CD1c-positive myeloid dendritic cell (primary cell): ENCODE measurements around the gene GAL3ST1.
"Not testable (repeated sequence)": the region's sequence is repeated elsewhere in the genome, so short reads cannot be mapped to it uniquely, and the experiment has no call there.

Experiments used
- DNase-seq: peaks from one replicate; pipeline ENCODE4 v3.0.0-alpha.2; 2016; ENCODE audit errors: extremely low spot score

Gene GAL3ST1

GRCh38 chr22:30596886-30597285 is 22.4 kb upstream of the GAL3ST1 start:
- no peak for DNase-seq

- DNase-seq, result no peak
Observed at GRCh38 chr22:30596199-30596598, 21.7 kb upstream of the GAL3ST1 start.

- DNase-seq, result not testable (repeated sequence)
Observed at GRCh38 chr22:30592360-30592713, 17.9 kb upstream of the GAL3ST1 start.

- peak; percentile 99 for DNase-seq
Observed at GRCh38 chr22:30591588-30592359, 17.3 kb upstream of the GAL3ST1 start, which contains the start of gene PES1. Gene PES1 (minus strand): TSS chr22:30591910. CDS start chr22:30591833, 77 bp downstream.

GRCh38 chr22:30591191-30591587 is 16.7 kb upstream of the GAL3ST1 start:
- DNase-seq, result no peak

- no peak for DNase-seq
Observed at GRCh38 chr22:30586414-30586813, 11.9 kb upstream of the GAL3ST1 start.

- no peak for DNase-seq
Observed at GRCh38 chr22:30584441-30584840, 10.0 kb upstream of the GAL3ST1 start.

- DNase-seq, result no peak
Observed at GRCh38 chr22:30582788-30583545, 8.5 kb upstream of the GAL3ST1 start.

- DNase-seq, result no peak
Observed at GRCh38 chr22:30582051-30582450, 7.6 kb upstream of the GAL3ST1 start.

GRCh38 chr22:30580896-30581295 is 6.4 kb upstream of the GAL3ST1 start:
- no peak for DNase-seq

GRCh38 chr22:30578481-30578880 is 4.0 kb upstream of the GAL3ST1 start:
- no peak for DNase-seq

- DNase-seq, result no peak
Observed at GRCh38 chr22:30575859-30576258, 1.4 kb upstream of the GAL3ST1 start.

- DNase-seq, result no peak
Observed at GRCh38 chr22:30574997-30575671, 669 bp upstream of the GAL3ST1 start.

GRCh38 chr22:30573594-30574094 is 821 bp downstream of the GAL3ST1 start:
- DNase-seq, result no peak

GRCh38 chr22:30572840-30573593 is 1.4 kb downstream of the GAL3ST1 start:
- DNase-seq, result no peak

- DNase-seq, result no peak
Observed at GRCh38 chr22:30572210-30572609, 2.3 kb downstream of the GAL3ST1 start.

- no peak for DNase-seq
Observed at GRCh38 chr22:30569674-30570202, 4.7 kb downstream of the GAL3ST1 start.

- DNase-seq, result no peak
Observed at GRCh38 chr22:30568137-30568805, 6.2 kb downstream of the GAL3ST1 start.

- not testable (repeated sequence) for DNase-seq
Observed at GRCh38 chr22:30567277-30567676, 7.2 kb downstream of the GAL3ST1 start.

GRCh38 chr22:30566125-30566524 is 8.3 kb downstream of the GAL3ST1 start:
- no peak for DNase-seq

- DNase-seq, result no peak
Observed at GRCh38 chr22:30565341-30565740, 9.1 kb downstream of the GAL3ST1 start.
